Measurements from ENCODE around the gene UVSSA.

UVSSA gene

GRCh38 chr4:1336088-1336491, 10.9 kb upstream of the UVSSA start:
- no peak for DNase-seq (ENCODE audit: low read depth)
- no peak overlapping the region for H3K4me3 ChIP-seq (ENCODE audit: low read length)
- TF ChIP-seq CTCF (conservative IDR thresholded peaks at IDR 0.05; ENCODE audit: low read depth, low read length): no peak

DNA sequence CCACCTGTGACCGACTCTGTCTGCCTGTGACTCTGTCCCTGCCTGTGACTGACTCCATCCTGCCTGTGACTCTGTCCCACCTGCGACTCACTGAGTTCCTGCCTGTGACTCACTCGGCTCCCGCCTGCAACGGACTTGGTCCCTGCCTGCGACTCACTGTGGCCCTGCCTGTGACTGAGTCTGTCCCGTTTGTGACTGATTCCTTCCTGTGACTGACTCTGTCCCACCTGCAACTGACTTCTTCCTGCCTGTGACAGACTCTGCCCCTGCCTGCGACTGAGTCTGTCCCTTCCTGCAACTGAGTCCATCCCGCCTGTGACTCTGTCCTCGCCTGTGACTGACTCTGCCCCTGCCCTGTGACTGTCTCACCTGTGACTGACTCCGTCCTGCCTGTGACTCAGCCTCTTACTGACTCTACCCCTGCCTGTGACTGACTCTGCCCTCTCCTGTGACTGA, 9.6 kb upstream of the UVSSA start:
- DNase-seq (ENCODE audit: low read depth): no peak
- no peak for TF ChIP-seq CTCF (conservative IDR thresholded peaks at IDR 0.05; ENCODE audit: low read depth, low read length)
- no peak overlapping the region for H3K4me3 ChIP-seq (ENCODE audit: low read length)

GRCh38 chr4:1337951-1338751, 8.9 kb upstream of the UVSSA start:
- H3K4me3 ChIP-seq (ENCODE audit: low read length): no peak overlapping the region
- no peak for TF ChIP-seq CTCF (conservative IDR thresholded peaks at IDR 0.05; ENCODE audit: low read depth, low read length)
- DNase-seq (ENCODE audit: low read depth): no peak

DNA sequence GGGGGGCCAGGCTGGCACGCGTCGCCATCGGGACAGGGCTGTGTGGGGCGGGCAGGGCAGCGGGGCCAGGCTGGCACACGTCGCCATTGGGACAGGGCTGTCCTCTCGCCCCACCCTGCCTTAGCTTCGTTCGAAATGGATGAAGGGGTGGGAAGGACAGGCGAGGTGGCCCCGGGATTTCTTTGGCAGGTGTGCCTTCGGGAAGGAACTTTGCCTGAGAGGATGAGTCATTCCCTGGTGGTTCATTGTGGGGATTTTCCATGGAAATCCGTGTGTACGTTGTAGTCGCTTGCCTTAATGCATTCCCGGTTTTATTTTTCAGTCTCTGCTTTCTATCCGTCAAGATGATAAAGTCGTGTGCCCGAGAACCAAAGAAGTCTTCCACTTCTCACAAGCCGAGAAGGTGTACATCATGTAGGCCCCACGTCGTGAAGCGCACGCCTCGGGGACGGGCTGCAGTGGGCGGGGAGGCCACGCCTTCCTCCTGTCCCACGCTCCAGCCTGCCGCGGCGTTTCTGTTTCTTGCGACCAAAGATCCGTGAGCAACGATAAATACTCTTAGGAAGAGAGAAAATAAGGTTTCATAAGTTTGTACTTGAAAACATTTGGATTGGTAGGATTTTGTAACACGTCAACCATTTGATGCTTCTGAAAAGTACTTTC, 8.1 kb upstream of the UVSSA start:
- no peak for DNase-seq (ENCODE audit: low read depth)
- no peak overlapping the region for H3K4me3 ChIP-seq (ENCODE audit: low read length)
- no peak for TF ChIP-seq CTCF (conservative IDR thresholded peaks at IDR 0.05; ENCODE audit: low read depth, low read length)

DNA sequence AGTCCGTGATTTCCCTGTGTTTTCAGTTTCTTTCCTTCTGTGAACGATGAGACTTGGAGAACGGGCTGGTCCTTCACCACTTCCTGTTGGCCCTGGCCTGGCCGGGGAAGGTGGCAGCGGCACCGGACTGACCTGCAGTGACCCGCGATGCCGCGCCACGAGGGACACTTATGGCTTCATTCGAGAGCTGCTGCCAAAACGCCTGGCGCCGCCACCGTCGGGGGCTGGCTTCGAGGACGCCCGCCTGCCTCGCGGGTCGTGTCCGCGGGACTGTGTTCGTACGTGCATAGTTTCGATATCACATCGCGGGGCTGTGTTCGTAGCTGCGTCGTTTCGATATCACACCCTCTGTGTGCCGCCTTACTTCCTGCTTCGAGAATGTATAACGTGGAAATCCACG, 7.5 kb upstream of the UVSSA start:
- TF ChIP-seq CTCF (conservative IDR thresholded peaks at IDR 0.05; ENCODE audit: low read depth, low read length): no peak
- no peak for DNase-seq (ENCODE audit: low read depth)
- H3K4me3 ChIP-seq (ENCODE audit: low read length): no peak overlapping the region

DNA sequence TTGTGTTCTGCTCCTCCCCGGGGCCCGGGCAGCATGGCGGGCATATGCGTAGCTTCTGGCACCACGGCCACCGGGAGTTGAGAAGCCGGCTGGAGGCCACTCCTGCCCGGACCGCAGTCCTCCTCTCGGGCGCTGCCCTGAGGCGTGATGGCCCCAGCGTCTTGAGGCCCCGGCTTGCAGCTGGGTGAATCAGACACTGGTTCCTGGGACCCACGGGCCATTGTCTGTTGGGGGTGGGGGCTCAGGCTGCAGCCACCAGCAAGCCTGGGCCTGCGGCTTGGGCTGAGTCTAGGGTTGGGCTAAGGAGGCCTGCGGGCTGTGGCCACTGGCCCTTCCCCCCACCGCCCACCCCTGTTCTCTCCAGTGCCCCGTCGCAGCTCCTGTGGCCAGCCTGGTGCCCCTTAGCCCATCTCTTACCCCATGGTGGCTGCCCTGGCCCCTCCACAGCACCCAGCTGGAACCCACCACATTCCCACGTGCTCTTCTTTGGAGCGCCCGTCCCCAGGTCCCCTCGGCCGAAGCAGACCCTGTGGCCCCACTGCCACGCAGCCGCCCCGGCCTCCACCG, 6.7 kb upstream of the UVSSA start:
- no peak for DNase-seq (ENCODE audit: low read depth)
- TF ChIP-seq CTCF (conservative IDR thresholded peaks at IDR 0.05; ENCODE audit: low read depth, low read length): no peak
- H3K4me3 ChIP-seq (ENCODE audit: low read length): no peak overlapping the region

All from retinal pigment epithelial cell (primary cell).